ENCODE measurements around the gene PER1. TPM values are rescaled to one million over a fixed set of nuclear protein-coding genes. Genes with fewer than 3 reads are reported as not detected.
"Not testable (repeated sequence)": the region's sequence is repeated elsewhere in the genome, so short reads cannot be mapped to it uniquely, and the experiment has no call there.

The PER1 gene
- total RNA-seq, 2 experiments from 2014 or later = 62.2 to 73.3 TPM

GRCh38 chr17:8110456-8110804 lies 41.8 kb downstream of the PER1 start:
- no peak overlapping the region for H3K27ac Mint-ChIP-seq
- no peak overlapping the region for H3K4me3 Mint-ChIP-seq
- intact Hi-C loops (cut with micrococcal nuclease) = loop anchor here (1.0 kb wide), 3 partner anchors 16 to 50 kb away; no protein-coding TSS in a partner anchor

GRCh38 chr17:8109661-8110455 lies 42.3 kb downstream of the PER1 start:
- no peaks in the 10 kb centered on the region for H3K36me3 Mint-ChIP-seq (ENCODE audit: low read depth)
- no peaks in the 10 kb centered on the region for H3K9me3 Mint-ChIP-seq
- H3K27ac Mint-ChIP-seq = no peak overlapping the region
- CTCF ChIA-PET = interaction anchor here (0.9 to 7.8 kb wide), 18 partner anchors 9 to 172 kb away, joined by 3 to 93 read pairs (median 7); partner anchors contain the start of genes ALOX12B and HES7
- intact Hi-C loops (cut with micrococcal nuclease) = loop anchor here (1.0 kb wide), 3 partner anchors 16 to 50 kb away; no protein-coding TSS in a partner anchor
- H3K4me3 Mint-ChIP-seq = peak overlapping the region; percentile 34
- DNase-seq = peak; percentile 81
- H3K27me3 Mint-ChIP-seq (ENCODE audit: low read depth) = peaks cover 6% of the 10 kb centered on the region
- peaks cover 2% of the 10 kb centered on the region for H3K4me1 Mint-ChIP-seq (ENCODE audit: low read depth)

More at GRCh38 chr17:8110456-8110804, 41.8 kb downstream of the PER1 start:
- DNase-seq = no peak
- Mint-ChIP-seq H3K27me3 (ENCODE audit: low read depth) (peaks cover 6% of the 10 kb centered on the region), H3K36me3 (ENCODE audit: low read depth) (no peaks in the 10 kb centered on the region), H3K4me1 (ENCODE audit: low read depth) (peaks cover 2% of the 10 kb centered on the region), H3K9me3 (no peaks in the 10 kb centered on the region)
- CTCF ChIA-PET = interaction anchor here (0.9 to 7.8 kb wide), 19 partner anchors 9 to 366 kb away, joined by 3 to 93 read pairs (median 5); partner anchors contain the start of genes ALOX12B and HES7

GRCh38 chr17:8108972-8109660 lies 43.1 kb downstream of the PER1 start:
- H3K36me3 Mint-ChIP-seq (ENCODE audit: low read depth) = no peaks in the 10 kb centered on the region
- H3K27me3 Mint-ChIP-seq (ENCODE audit: low read depth) = peaks cover 3% of the 10 kb centered on the region
- peaks cover 2% of the 10 kb centered on the region for H3K4me1 Mint-ChIP-seq (ENCODE audit: low read depth)
- no peak for DNase-seq
- intact Hi-C loops (cut with micrococcal nuclease) = no loop called here
- no peak overlapping the region for H3K4me3 Mint-ChIP-seq
- H3K27ac Mint-ChIP-seq = no peak overlapping the region
- no peaks in the 10 kb centered on the region for H3K9me3 Mint-ChIP-seq
- CTCF ChIA-PET = interaction anchor here (0.6 to 7.8 kb wide), 14 partner anchors 9 to 174 kb away, joined by 3 to 93 read pairs (median 14); partner anchors contain the start of gene ALOXE3

GRCh38 chr17:8106980-8107379 lies 45.2 kb downstream of the PER1 start:
- not testable (repeated sequence) for DNase-seq

GRCh38 chr17:8105957-8106398 lies 46.2 kb downstream of the PER1 start:
- no peaks in the 10 kb centered on the region for H3K36me3 Mint-ChIP-seq (ENCODE audit: low read depth)
- H3K9me3 Mint-ChIP-seq = no peaks in the 10 kb centered on the region
- no peak for DNase-seq
- intact Hi-C loops (cut with micrococcal nuclease) = no loop called here
- CTCF ChIA-PET = interaction anchor here (0.7 to 7.8 kb wide), 7 partner anchors 12 to 45 kb away, joined by 4 to 93 read pairs (median 8); partner anchors contain the start of gene ALOXE3
- H3K4me3 Mint-ChIP-seq = no peak overlapping the region
- H3K4me1 Mint-ChIP-seq (ENCODE audit: low read depth) = peaks cover 2% of the 10 kb centered on the region
- no peak overlapping the region for H3K27ac Mint-ChIP-seq
- no peaks in the 10 kb centered on the region for H3K27me3 Mint-ChIP-seq (ENCODE audit: low read depth)

More at GRCh38 chr17:8106980-8107379, 45.2 kb downstream of the PER1 start:
- intact Hi-C loops (cut with micrococcal nuclease); H3K9me3 Mint-ChIP-seq; H3K4me3 Mint-ChIP-seq; H3K36me3 Mint-ChIP-seq (ENCODE audit: low read depth); H3K4me1 Mint-ChIP-seq (ENCODE audit: low read depth); H3K27ac Mint-ChIP-seq; H3K27me3 Mint-ChIP-seq (ENCODE audit: low read depth): not testable (repeated sequence)
- CTCF ChIA-PET = interaction anchor here (1.1 to 7.8 kb wide), 4 partner anchors 11 to 46 kb away, joined by 4 to 93 read pairs (median 12); partner anchors contain the start of gene ALOXE3

- Mint-ChIP-seq H3K4me3 (no peak overlapping the region), H3K27me3 (ENCODE audit: low read depth) (no peaks in the 10 kb centered on the region), H3K27ac (no peak overlapping the region), H3K36me3 (ENCODE audit: low read depth) (no peaks in the 10 kb centered on the region), H3K9me3 (no peaks in the 10 kb centered on the region), H3K4me1 (ENCODE audit: low read depth) (no peaks in the 10 kb centered on the region)
- DNase-seq = no peak
- intact Hi-C loops (cut with micrococcal nuclease) = no loop called here
- CTCF ChIA-PET = interaction anchor here (0.7 to 2.5 kb wide), 6 partner anchors 11 to 44 kb away, joined by 3 to 25 read pairs (median 5); no protein-coding TSS in a partner anchor
Observed at GRCh38 chr17:8104911-8105310, 47.3 kb downstream of the PER1 start.

GRCh38 chr17:8103549-8103948 lies 48.7 kb downstream of the PER1 start:
- H3K4me1 Mint-ChIP-seq (ENCODE audit: low read depth) = no peaks in the 10 kb centered on the region
- H3K36me3 Mint-ChIP-seq (ENCODE audit: low read depth) = no peaks in the 10 kb centered on the region
- intact Hi-C loops (cut with micrococcal nuclease) = no loop called here
- no peaks in the 10 kb centered on the region for H3K9me3 Mint-ChIP-seq
- H3K27ac Mint-ChIP-seq = no peak overlapping the region
- DNase-seq = no peak
- H3K27me3 Mint-ChIP-seq (ENCODE audit: low read depth) = no peaks in the 10 kb centered on the region
- H3K4me3 Mint-ChIP-seq = no peak overlapping the region
- CTCF ChIA-PET = interaction anchor here (0.9 to 2.5 kb wide), 6 partner anchors 10 to 46 kb away, joined by 3 to 25 read pairs (median 4); no protein-coding TSS in a partner anchor

- Mint-ChIP-seq H3K9me3 (no peaks in the 10 kb centered on the region), H3K4me1 (ENCODE audit: low read depth) (no peaks in the 10 kb centered on the region), H3K4me3 (no peak overlapping the region), H3K27ac (no peak overlapping the region), H3K27me3 (ENCODE audit: low read depth) (no peaks in the 10 kb centered on the region), H3K36me3 (ENCODE audit: low read depth) (no peaks in the 10 kb centered on the region)
- CTCF ChIA-PET = interaction anchor here (1.0 to 4.0 kb wide), 5 partner anchors 7 to 28 kb away, joined by 3 to 24 read pairs (median 6); no protein-coding TSS in a partner anchor
- DNase-seq = no peak
- intact Hi-C loops (cut with micrococcal nuclease) = no loop called here
Observed at GRCh38 chr17:8101721-8102120, 50.5 kb downstream of the PER1 start.

GRCh38 chr17:8100763-8101162 lies 51.4 kb downstream of the PER1 start:
- no peak overlapping the region for H3K27ac Mint-ChIP-seq
- H3K9me3 Mint-ChIP-seq = no peaks in the 10 kb centered on the region
- no peaks in the 10 kb centered on the region for H3K4me1 Mint-ChIP-seq (ENCODE audit: low read depth)
- no peaks in the 10 kb centered on the region for H3K36me3 Mint-ChIP-seq (ENCODE audit: low read depth)
- no peak overlapping the region for H3K4me3 Mint-ChIP-seq
- DNase-seq = no peak
- no peaks in the 10 kb centered on the region for H3K27me3 Mint-ChIP-seq (ENCODE audit: low read depth)
- CTCF ChIA-PET = interaction anchor here (0.6 to 4.0 kb wide), 6 partner anchors 9 to 844 kb away, joined by 3 to 24 read pairs (median 5); no protein-coding TSS in a partner anchor
- intact Hi-C loops (cut with micrococcal nuclease) = no loop called here

GRCh38 chr17:8100111-8100510 lies 52.1 kb downstream of the PER1 start:
- H3K36me3 Mint-ChIP-seq (ENCODE audit: low read depth) = no peaks in the 10 kb centered on the region
- H3K27ac Mint-ChIP-seq = no peak overlapping the region
- no peak for DNase-seq
- no peaks in the 10 kb centered on the region for H3K4me1 Mint-ChIP-seq (ENCODE audit: low read depth)
- no peaks in the 10 kb centered on the region for H3K9me3 Mint-ChIP-seq
- intact Hi-C loops (cut with micrococcal nuclease) = no loop called here
- CTCF ChIA-PET = interaction anchor here (0.8 to 4.0 kb wide), 4 partner anchors 8 to 19 kb away, joined by 3 to 24 read pairs (median 5); no protein-coding TSS in a partner anchor
- no peaks in the 10 kb centered on the region for H3K27me3 Mint-ChIP-seq (ENCODE audit: low read depth)
- no peak overlapping the region for H3K4me3 Mint-ChIP-seq

- CTCF ChIA-PET = interaction anchor here (0.9 kb wide), 1 partner anchor 14 kb away, joined by 5 read pairs; no protein-coding TSS in a partner anchor
- H3K4me1 Mint-ChIP-seq (ENCODE audit: low read depth) = peaks cover 8% of the 10 kb centered on the region
- no peaks in the 10 kb centered on the region for H3K27me3 Mint-ChIP-seq (ENCODE audit: low read depth)
- H3K36me3 Mint-ChIP-seq (ENCODE audit: low read depth) = no peaks in the 10 kb centered on the region
- no peak overlapping the region for H3K4me3 Mint-ChIP-seq
- H3K27ac Mint-ChIP-seq = no peak overlapping the region
- no peaks in the 10 kb centered on the region for H3K9me3 Mint-ChIP-seq
- DNase-seq = no peak
- intact Hi-C loops (cut with micrococcal nuclease) = no loop called here
Observed at GRCh38 chr17:8096541-8096940, 55.7 kb downstream of the PER1 start.

GRCh38 chr17:8095361-8095760 lies 56.8 kb downstream of the PER1 start:
- peaks cover 8% of the 10 kb centered on the region for H3K27me3 Mint-ChIP-seq (ENCODE audit: low read depth)
- no peaks in the 10 kb centered on the region for H3K9me3 Mint-ChIP-seq
- intact Hi-C loops (cut with micrococcal nuclease) = no loop called here
- H3K4me3 Mint-ChIP-seq = no peak overlapping the region
- no peak overlapping the region for H3K27ac Mint-ChIP-seq
- no peak for DNase-seq
- CTCF ChIA-PET = interaction anchor here (2.0 to 6.5 kb wide), 5 partner anchors 9 to 22 kb away, joined by 10 to 93 read pairs (median 25); partner anchors contain the start of gene ALOXE3
- no peaks in the 10 kb centered on the region for H3K36me3 Mint-ChIP-seq (ENCODE audit: low read depth)
- H3K4me1 Mint-ChIP-seq (ENCODE audit: low read depth) = peaks cover 8% of the 10 kb centered on the region
